Left ventricle myocardium inferior (tissue), 1 donor: ENCODE measurements around the gene PMIS2. TPM values are rescaled to one million over a fixed set of nuclear protein-coding genes. Genes with fewer than 3 reads are reported as not detected.
"Not testable (repeated sequence)": the region's sequence is repeated elsewhere in the genome, so short reads cannot be mapped to it uniquely, and the experiment has no call there.

Source experiments
- DNase-seq: peaks from one replicate; pipeline ENCODE4 v3.0.0-alpha.2; 2020
- H3K27ac ChIP-seq: fragments of 200-600 bp; replicated peaks from 2 replicates; pipeline ENCODE4 v1.8.0; 2021
- H3K27me3 ChIP-seq: fragments of 200-600 bp; 2 replicates; pipeline ENCODE4 v1.8.0; 2021; ENCODE audit warnings: low read depth
- H3K36me3 ChIP-seq: fragments of 200-600 bp; 2 replicates; pipeline ENCODE4 v1.8.0; 2021
- H3K4me1 ChIP-seq: fragments of 200-600 bp; 2 replicates; pipeline ENCODE4 v1.8.0; 2021
- H3K4me3 ChIP-seq: fragments of 200-600 bp; 2 replicates; pipeline ENCODE4 v1.8.0; 2021; ENCODE audit warnings: mild to moderate bottlenecking, moderate library complexity
- H3K9me3 ChIP-seq: fragments of 200-600 bp; replicated peaks from 2 replicates; pipeline ENCODE4 v1.8.0; 2021
- intact Hi-C: fragments of 100-400 bp; cut with micrococcal nuclease; formaldehyde crosslinking; loops from one replicate; pipeline ENCODE4 v1.11.0; 2022
- total RNA-seq: library from RNA; stranded (reverse); fragmentation: NEBNext Ultra II Directional; extraction: Animal tissue kit (Norgen Biotek cat#: 25700); gene quantifications from one replicate; pipeline ENCODE4 v1.2.1, GENCODE V29; 2021
- TF ChIP-seq, protein P1 (sequence below): fragments of 200-600 bp; IDR thresholded peaks from 2 replicates; pipeline ENCODE4 v1.8.0; 2021; ENCODE audit warnings: antibody characterized with exemption, mild to moderate bottlenecking, borderline replicate concordance
- donor health status: DM: no; HTN: yes; CAD: no; lungs with severe emphysema.

The PMIS2 gene
- total RNA-seq, 1 donor from 2014 or later, result not detected

- H3K27me3 ChIP-seq, result peaks cover 41% of the 10 kb centered on the region
- H3K9me3 ChIP-seq, result no peaks in the 10 kb centered on the region
- no peaks in the 10 kb centered on the region for H3K36me3 ChIP-seq
- no peak overlapping the region for H3K27ac ChIP-seq
- DNase-seq, result no peak
- TF ChIP-seq, protein P1, sequence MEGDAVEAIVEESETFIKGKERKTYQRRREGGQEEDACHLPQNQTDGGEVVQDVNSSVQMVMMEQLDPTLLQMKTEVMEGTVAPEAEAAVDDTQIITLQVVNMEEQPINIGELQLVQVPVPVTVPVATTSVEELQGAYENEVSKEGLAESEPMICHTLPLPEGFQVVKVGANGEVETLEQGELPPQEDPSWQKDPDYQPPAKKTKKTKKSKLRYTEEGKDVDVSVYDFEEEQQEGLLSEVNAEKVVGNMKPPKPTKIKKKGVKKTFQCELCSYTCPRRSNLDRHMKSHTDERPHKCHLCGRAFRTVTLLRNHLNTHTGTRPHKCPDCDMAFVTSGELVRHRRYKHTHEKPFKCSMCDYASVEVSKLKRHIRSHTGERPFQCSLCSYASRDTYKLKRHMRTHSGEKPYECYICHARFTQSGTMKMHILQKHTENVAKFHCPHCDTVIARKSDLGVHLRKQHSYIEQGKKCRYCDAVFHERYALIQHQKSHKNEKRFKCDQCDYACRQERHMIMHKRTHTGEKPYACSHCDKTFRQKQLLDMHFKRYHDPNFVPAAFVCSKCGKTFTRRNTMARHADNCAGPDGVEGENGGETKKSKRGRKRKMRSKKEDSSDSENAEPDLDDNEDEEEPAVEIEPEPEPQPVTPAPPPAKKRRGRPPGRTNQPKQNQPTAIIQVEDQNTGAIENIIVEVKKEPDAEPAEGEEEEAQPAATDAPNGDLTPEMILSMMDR, result no peak
- H3K4me1 ChIP-seq, result no peaks in the 10 kb centered on the region
- no peak overlapping the region for H3K4me3 ChIP-seq
- intact Hi-C loops, result no loop called here
These were observed 10.5 kb downstream of the PMIS2 start for GRCh38 chr19:35596366-35596999.

GRCh38 chr19:35601971-35602370 is 16.0 kb downstream of the PMIS2 start:
- peaks cover 15% of the 10 kb centered on the region for H3K27me3 ChIP-seq
- no peaks in the 10 kb centered on the region for H3K4me1 ChIP-seq
- no peak overlapping the region for H3K4me3 ChIP-seq
- no peak overlapping the region for H3K27ac ChIP-seq
- DNase-seq, result no peak
- TF ChIP-seq, protein P1, result no peak
- no peaks in the 10 kb centered on the region for H3K36me3 ChIP-seq
- intact Hi-C loops, result no loop called here
- peaks cover 5% of the 10 kb centered on the region for H3K9me3 ChIP-seq

DNA sequence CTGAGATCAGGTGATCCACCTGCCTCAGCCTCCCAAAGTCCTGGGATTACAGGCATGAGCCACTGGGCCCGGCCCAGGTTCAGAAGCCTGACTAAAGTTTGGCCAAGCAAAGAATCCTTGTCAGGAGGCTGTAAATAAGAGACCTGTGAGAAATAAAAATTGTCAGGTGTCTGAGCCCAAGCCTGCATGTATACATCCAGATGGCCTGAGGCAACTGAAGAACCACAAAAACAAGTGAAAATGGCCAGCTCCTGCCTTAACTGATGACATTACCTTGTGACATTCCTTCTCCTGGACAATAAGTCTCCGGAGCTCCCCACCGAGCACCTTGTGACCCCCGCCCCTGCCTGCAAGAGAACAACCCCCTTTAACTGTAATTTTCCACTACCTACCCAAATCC is 18.5 kb downstream of the PMIS2 start:
- H3K4me3 ChIP-seq, H3K36me3 ChIP-seq, intact Hi-C loops, H3K27me3 ChIP-seq, H3K4me1 ChIP-seq, H3K27ac ChIP-seq, DNase-seq: not testable (repeated sequence)
- H3K9me3 ChIP-seq, result peaks cover 22% of the 10 kb centered on the region

- not testable (repeated sequence) for DNase-seq, H3K36me3 ChIP-seq
These were observed 21.2 kb downstream of the PMIS2 start for GRCh38 chr19:35607170-35607569.

DNA sequence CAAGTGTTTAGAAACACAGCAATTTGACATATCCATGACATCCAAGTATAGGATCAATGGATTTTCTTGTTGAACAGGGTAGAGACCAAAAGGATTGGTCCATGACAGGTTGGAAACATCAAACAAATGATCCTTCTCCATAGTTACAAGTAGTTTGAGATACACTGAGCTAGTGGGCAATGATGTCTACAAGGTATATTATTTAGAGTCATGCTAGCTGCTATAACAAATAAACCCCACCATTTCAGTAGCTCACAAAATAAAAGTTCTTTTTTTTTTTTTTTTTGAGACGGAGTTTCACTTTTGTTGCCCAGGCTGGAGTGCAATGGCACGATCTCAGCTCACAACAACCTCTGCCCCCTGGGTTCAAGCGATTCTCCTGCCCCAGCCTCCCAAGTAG is 21.7 kb downstream of the PMIS2 start:
- intact Hi-C loops, result no loop called here
- Histone ChIP-seq H3K36me3 (no peaks in the 10 kb centered on the region), H3K4me3 (no peak overlapping the region), H3K4me1 (peaks cover 8% of the 10 kb centered on the region), H3K27me3 (peaks cover 4% of the 10 kb centered on the region), H3K9me3 (peaks cover 22% of the 10 kb centered on the region), H3K27ac (no peak overlapping the region)
- no peak for DNase-seq
- TF ChIP-seq, protein P1, result no peak

More at GRCh38 chr19:35607170-35607569, 21.2 kb downstream of the PMIS2 start:
- H3K27ac ChIP-seq, H3K4me3 ChIP-seq, H3K27me3 ChIP-seq, intact Hi-C loops, H3K4me1 ChIP-seq: not testable (repeated sequence)
- H3K9me3 ChIP-seq, result peaks cover 22% of the 10 kb centered on the region

DNA sequence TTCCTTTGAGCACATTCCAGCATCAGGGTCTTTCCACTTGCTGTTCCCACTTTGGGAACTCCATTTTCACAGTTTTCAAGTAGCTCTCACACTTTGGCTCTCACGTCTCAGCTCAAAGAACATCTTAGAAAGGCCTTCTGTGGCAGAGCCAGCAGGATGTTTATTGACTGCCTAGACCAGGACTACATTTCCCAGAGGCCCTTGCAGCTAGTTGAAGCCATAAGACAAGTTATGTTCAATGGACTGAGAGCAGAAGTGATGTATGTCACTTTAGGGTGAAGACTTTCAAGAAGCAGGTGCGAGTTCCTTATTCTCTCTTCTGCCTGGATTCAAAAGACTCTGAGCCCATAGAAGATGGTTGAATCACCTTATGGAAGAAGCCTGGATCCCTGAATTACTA is 22.3 kb downstream of the PMIS2 start:
- H3K36me3 ChIP-seq, result no peaks in the 10 kb centered on the region
- H3K27ac ChIP-seq, result no peak overlapping the region
- H3K27me3 ChIP-seq, result peaks cover 4% of the 10 kb centered on the region
- DNase-seq, result no peak
- TF ChIP-seq, protein P1, result no peak
- peaks cover 14% of the 10 kb centered on the region for H3K4me1 ChIP-seq
- peaks cover 22% of the 10 kb centered on the region for H3K9me3 ChIP-seq
- H3K4me3 ChIP-seq, result no peak overlapping the region
- intact Hi-C loops, result no loop called here
